Neutrophil (primary cell): ENCODE measurements around the gene MEI4.

Experiments used
- H3K27ac ChIP-seq: fragments of 200-600 bp; sonication (generic); 2 replicates; pipeline ENCODE4 v1.5.1; 2016; ENCODE audit warnings: mild to moderate bottlenecking, moderate library complexity
- H3K27me3 ChIP-seq: fragments of 200-600 bp; sonication (generic); 2 replicates; pipeline ENCODE4 v1.6.0; 2016; ENCODE audit warnings: mild to moderate bottlenecking
- H3K36me3 ChIP-seq: fragments of 200-600 bp; sonication (generic); 2 replicates; pipeline ENCODE4 v1.5.1; 2017
- H3K4me1 ChIP-seq, 2 experiments: fragments of 200-600 bp in 1 of 2; sonication (generic) in 1 of 2; 1 replicate in 1 of 2; 2 replicates in 1 of 2; pipeline versions ENCODE4 v1.5.1 to v1.6.1; 2013 to 2016; ENCODE audit warnings: low read depth in 1 of 2, low read length in 1 of 2, mild to moderate bottlenecking in 1 of 2, moderate library complexity in 1 of 2; ENCODE audit not compliant: control insufficient read depth in 1 of 2, insufficient read depth in 1 of 2
- H3K4me3 ChIP-seq, 2 experiments: fragments of 200-600 bp in 1 of 2; sonication (generic) in 1 of 2; 1 replicate in 1 of 2; 2 replicates in 1 of 2; pipeline ENCODE4 v1.5.1; 2013 to 2016; ENCODE audit warnings: low read depth in 1 of 2, low read length in 1 of 2, mild to moderate bottlenecking in 1 of 2, moderate library complexity in 1 of 2
- H3K9me3 ChIP-seq: fragments of 200-600 bp; sonication (generic); 2 replicates; pipeline ENCODE4 v1.5.1; 2016
- TF ChIP-seq, protein P1 (sequence below): fragments of 200-600 bp; sonication (generic); IDR thresholded peaks from 2 replicates; pipeline ENCODE4 v1.5.1; 2016; ENCODE audit warnings: antibody characterized with exemption

Gene MEI4

DNA sequence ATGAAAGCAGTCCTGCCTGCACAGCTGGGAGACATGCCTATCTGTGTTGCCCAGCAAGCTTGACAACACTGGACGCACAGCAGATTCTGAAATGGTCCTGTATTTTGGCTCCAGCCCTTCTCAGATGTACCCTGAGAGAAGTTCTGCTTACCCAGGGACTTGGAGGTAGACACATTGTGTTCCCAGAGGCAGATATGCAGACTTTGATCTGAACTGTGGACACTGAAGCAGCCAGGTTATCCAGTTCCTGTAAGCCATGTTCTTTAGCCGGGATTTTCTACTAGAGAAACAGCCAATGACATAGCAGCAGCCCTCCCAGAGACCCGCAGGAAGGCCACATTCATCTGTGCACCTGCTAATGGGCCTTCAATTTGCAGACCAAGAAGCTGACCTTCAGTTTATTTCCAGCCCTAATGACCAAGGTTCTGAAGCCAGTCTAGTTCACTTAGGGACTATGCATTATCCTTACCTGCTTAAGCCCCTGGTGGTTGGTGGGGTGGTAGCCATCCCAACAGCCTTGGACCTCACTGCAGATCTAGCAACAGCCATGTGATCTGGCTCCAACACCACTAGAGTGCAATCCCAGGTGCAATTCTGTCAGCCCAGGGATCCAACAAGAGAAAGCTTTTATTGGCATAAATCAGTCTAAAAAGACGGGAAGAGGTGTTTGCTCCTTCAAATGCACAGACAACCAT lies 134.2 kb downstream of the MEI4 start:
- Histone ChIP-seq H3K4me1 (no peaks in the 10 kb centered on the region), H3K9me3 (no peaks in the 10 kb centered on the region), H3K4me3 (no peak overlapping the region), H3K27ac (no peak overlapping the region), H3K36me3 (no peaks in the 10 kb centered on the region), H3K27me3 (no peaks in the 10 kb centered on the region)
- TF ChIP-seq, protein P1, sequence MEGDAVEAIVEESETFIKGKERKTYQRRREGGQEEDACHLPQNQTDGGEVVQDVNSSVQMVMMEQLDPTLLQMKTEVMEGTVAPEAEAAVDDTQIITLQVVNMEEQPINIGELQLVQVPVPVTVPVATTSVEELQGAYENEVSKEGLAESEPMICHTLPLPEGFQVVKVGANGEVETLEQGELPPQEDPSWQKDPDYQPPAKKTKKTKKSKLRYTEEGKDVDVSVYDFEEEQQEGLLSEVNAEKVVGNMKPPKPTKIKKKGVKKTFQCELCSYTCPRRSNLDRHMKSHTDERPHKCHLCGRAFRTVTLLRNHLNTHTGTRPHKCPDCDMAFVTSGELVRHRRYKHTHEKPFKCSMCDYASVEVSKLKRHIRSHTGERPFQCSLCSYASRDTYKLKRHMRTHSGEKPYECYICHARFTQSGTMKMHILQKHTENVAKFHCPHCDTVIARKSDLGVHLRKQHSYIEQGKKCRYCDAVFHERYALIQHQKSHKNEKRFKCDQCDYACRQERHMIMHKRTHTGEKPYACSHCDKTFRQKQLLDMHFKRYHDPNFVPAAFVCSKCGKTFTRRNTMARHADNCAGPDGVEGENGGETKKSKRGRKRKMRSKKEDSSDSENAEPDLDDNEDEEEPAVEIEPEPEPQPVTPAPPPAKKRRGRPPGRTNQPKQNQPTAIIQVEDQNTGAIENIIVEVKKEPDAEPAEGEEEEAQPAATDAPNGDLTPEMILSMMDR: no peak

DNA sequence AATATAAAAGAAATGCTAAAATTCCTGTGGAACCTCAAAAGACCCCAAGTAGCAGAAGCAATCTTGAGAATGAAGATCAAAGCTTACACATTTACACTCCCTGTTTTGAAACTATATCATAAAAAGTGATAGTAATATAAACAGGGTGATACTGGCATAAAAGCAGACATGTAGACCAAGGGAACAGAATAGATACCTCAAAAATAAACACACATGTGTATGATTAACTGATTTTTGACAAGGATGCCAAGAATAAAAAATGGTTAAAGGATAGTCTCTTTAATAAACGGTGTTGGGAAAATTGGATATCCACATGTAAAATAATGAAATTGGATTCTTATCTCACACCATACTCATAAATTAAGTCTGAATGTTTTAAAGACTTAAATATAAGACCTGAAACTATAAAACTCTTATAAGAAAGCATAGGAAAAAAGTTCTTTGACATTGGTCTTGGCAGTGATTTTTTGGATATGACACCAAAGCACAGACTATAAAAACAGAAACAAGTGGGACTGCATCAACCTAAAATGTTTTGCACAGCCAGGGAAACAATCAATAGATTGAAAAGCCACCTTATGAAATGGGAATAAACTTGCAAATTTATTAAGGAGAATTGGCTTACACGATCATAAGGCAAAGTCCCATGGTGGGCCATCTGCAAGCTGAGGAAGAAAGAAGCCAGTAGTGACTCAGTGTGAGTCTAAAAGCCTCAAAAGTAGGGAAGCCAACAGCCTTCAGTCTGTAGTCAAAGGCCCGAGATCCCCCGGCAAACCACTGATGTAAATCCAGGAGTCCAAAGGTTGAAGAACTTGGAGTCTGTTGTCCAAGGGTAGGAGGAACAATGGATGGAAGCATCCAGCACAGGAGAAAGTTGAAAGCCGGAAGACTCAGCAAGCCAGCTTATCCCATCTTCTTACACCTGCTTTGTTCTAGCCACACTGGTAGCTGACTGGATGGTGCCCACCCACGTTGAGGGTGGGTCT lies 144.3 kb downstream of the MEI4 start:
- Histone ChIP-seq H3K4me3 (no peak overlapping the region), H3K9me3 (no peaks in the 10 kb centered on the region), H3K27ac (no peak overlapping the region), H3K4me1 (no peaks in the 10 kb centered on the region), H3K27me3 (no peaks in the 10 kb centered on the region), H3K36me3 (no peaks in the 10 kb centered on the region)
- TF ChIP-seq, protein P1: no peak

DNA sequence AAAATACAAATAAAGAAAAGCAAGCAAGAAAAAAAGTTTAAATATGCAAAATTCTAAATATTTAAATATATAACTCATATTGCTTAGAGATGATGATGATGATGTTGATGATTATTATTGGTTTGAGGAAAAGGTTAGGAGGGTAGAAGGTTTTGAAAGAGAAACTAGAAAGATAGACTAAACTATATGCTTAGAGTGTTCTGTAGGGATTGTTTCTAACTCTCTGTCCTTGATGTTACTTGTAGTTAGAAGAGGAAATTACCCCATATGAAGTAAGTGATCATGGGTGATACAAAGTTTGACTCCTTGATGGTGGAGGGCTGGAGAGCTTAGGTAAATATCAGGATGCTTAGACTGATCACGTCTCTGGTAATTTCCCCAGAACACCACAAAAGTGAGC lies 159.5 kb downstream of the MEI4 start:
- Histone ChIP-seq H3K9me3 (no peaks in the 10 kb centered on the region), H3K27ac (no peak overlapping the region), H3K36me3 (no peaks in the 10 kb centered on the region), H3K4me3 (no peak overlapping the region), H3K27me3 (no peaks in the 10 kb centered on the region), H3K4me1 (no peaks in the 10 kb centered on the region)
- TF ChIP-seq, protein P1: no peak

DNA sequence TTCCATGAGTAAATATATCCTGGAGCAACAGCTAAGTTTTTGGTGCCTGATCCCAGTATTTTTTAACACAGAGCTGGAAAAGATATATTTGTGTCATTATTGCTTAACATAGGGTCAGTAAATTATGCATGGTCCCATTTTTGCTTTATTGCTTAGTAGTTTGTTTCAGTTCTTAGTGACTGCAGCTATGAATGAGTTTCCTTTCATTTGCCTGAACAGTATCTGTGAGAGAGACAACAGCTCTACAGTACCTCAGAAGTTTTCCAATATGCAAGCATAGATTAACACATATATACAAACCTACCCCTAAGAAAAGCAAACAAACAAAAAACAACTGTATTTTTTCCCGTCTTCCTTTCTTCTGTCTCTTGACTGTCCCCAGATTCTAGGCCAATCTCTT lies 160.3 kb downstream of the MEI4 start:
- no peak overlapping the region for H3K27ac ChIP-seq
- no peaks in the 10 kb centered on the region for H3K4me1 ChIP-seq
- H3K9me3 ChIP-seq: no peaks in the 10 kb centered on the region
- H3K4me3 ChIP-seq: no peak overlapping the region
- no peaks in the 10 kb centered on the region for H3K36me3 ChIP-seq
- TF ChIP-seq, protein P1: no peak
- H3K27me3 ChIP-seq: no peaks in the 10 kb centered on the region

DNA sequence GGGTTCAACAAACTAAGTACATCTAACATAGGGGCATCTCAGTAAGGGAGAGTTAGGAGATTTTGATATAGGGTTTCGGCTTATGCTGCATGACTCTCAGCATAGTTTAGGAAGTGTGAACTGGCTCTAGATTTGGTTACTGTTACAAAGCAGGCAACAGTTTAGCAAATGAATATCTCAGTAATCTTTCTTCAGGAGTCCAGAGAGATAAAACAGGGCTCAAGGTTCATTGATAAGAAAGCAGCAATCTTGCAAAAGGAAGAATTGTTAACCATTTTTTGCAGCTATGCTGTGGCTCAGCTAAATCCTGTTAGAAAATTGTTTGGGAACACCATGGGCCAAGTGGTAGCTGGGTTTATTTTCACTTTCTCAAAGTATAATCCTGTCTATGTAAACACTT lies 161.3 kb downstream of the MEI4 start:
- TF ChIP-seq, protein P1: no peak
- Histone ChIP-seq H3K4me1 (no peaks in the 10 kb centered on the region), H3K9me3 (no peaks in the 10 kb centered on the region), H3K27ac (no peak overlapping the region), H3K36me3 (no peaks in the 10 kb centered on the region), H3K27me3 (no peaks in the 10 kb centered on the region), H3K4me3 (no peak overlapping the region)
